PC-9 (cell line): ENCODE measurements around the gene DEPDC4.

ENCODE experiments used
- CTCF ChIP-seq: fragments of 200-600 bp; sonication (generic); conservative IDR thresholded peaks from 2 replicates; pipeline ENCODE4 v1.6.1; 2017; ENCODE audit warnings: mixed run types, antibody characterized with exemption, mild to moderate bottlenecking, moderate library complexity
- EZH2 ChIP-seq: fragments of 200-600 bp; sonication (generic); IDR thresholded peaks from 2 replicates; pipeline ENCODE4 v1.8.0; 2017; ENCODE audit warnings: antibody characterized with exemption, low read depth

GRCh38 chr12:100266835-100267602, at the start of gene DEPDC4, which contains the start of gene SCYL2:
- TF ChIP-seq CTCF: no peak
- TF ChIP-seq EZH2: no peak
